K562 (cell line): ENCODE data around the gene CEACAM20. TPM values are rescaled to one million over a fixed set of nuclear protein-coding genes. Genes with fewer than 3 reads are reported as not detected.

ENCODE experiments used
- ATAC-seq: fragments of 200-7000 bp; cut with Tn5 transposase; 3 replicates; pipeline ENCODE4 v1.9.1; 2020; ENCODE audit warnings: moderate library complexity
- BruUV-seq: library from RNA; stranded (reverse); fragments of 400-500 nt; replicated peaks from 2 replicates; lab custom pipeline; 2021; lab: Mats Ljungman, UMichigan
- CTCF ChIA-PET: fragments of 300-600 bp; formaldehyde crosslinking; extraction: SDS; loops from one replicate; lab custom pipeline; 2021; ENCODE audit warnings: low intra/inter-chr PET ratio; lab: Yijun Ruan, JAX
- POLR2A ChIA-PET: fragments of 300-600, 350-650 bp; sonication (Branson Sonifier 250); formaldehyde crosslinking; extraction: SDS; loops from one replicate; lab custom pipeline; 2021; ENCODE audit warnings: antibody characterized with exemption, inconsistent platforms; lab: Yijun Ruan, JAX
- DNase-seq, 4 experiments: peaks; one replicate each; pipeline versions ENCODE4 v3.0.0 to v3.0.0-alpha.2; 2011 to 2018; ENCODE audit warnings: low spot score in 3 of 4, mixed read lengths in 3 of 4; ENCODE audit errors: extremely low read depth in 1 of 4
- FAIRE-seq: peaks from 2 replicates; lab custom pipeline; 2011; peaks lifted over from hg19 to GRCh38; lab: Jason Lieb, UNC
- H2AFZ ChIP-seq: 2 replicates; pipeline ENCODE4 v1.6.0; 2011; ENCODE audit warnings: low read depth, low read length, control low read depth, inconsistent platforms
- H3K27ac ChIP-seq: fragments of 200-600 bp; 3 replicates; pipeline ENCODE4 v1.8.0; 2011; ENCODE audit warnings: low read depth, mild to moderate bottlenecking, control low read depth, inconsistent platforms, low read length, moderate library complexity, mixed read lengths; ENCODE audit errors: extremely low read depth
- H3K27me3 ChIP-seq, 2 experiments: fragments of 300-600 bp in 1 of 2; 2 replicates in 1 of 2; 3 replicates in 1 of 2; pipeline versions ENCODE4 v1.6.0 to v1.8.0; 2011; ENCODE audit warnings: inconsistent platforms in 2 of 2, low read length in 2 of 2, mild to moderate bottlenecking in 1 of 2, mixed read lengths in 1 of 2, moderate library complexity in 1 of 2; ENCODE audit not compliant: control insufficient read depth in 2 of 2, insufficient read depth in 2 of 2
- H3K36me3 ChIP-seq: fragments of 300-600 bp; 3 replicates; pipeline ENCODE4 v1.8.0; 2011; ENCODE audit warnings: mild to moderate bottlenecking, low read length, inconsistent platforms; ENCODE audit not compliant: control insufficient read depth, insufficient read depth
- H3K4me1 ChIP-seq, 2 experiments: fragments of 200-600 bp in 1 of 2; replicated peaks in 1 of 2; 2 replicates in 1 of 2; 3 replicates in 1 of 2; pipeline versions ENCODE4 v1.5.1 to v1.8.0; 2011; ENCODE audit warnings: inconsistent platforms in 2 of 2, low read length in 2 of 2, mild to moderate bottlenecking in 1 of 2, mixed read lengths in 1 of 2, moderate library complexity in 1 of 2; ENCODE audit not compliant: control insufficient read depth in 2 of 2, insufficient read depth in 2 of 2
- H3K4me2 ChIP-seq: 2 replicates; pipeline ENCODE4 v1.6.1; 2011; ENCODE audit warnings: low read length, control low read depth, inconsistent platforms, mixed read lengths; ENCODE audit not compliant: insufficient read depth
- H3K4me3 ChIP-seq: fragments of 200-600 bp; sonication (generic), shearing (Covaris generic); 2 replicates; pipeline ENCODE4 v1.5.1; 2016; ENCODE audit warnings: control low read depth, inconsistent platforms
- H3K79me2 ChIP-seq: fragments of 200-600 bp; 3 replicates; pipeline ENCODE4 v1.8.0; 2011; ENCODE audit warnings: low read length, inconsistent platforms; ENCODE audit not compliant: control insufficient read depth, insufficient read depth
- H3K9ac ChIP-seq, 2 experiments: 2 replicates each; pipeline versions ENCODE4 v1.6.0 to v1.6.1; 2011; ENCODE audit warnings: low read depth in 2 of 2, low read length in 2 of 2, control low read depth in 1 of 2, inconsistent platforms in 1 of 2, mild to moderate bottlenecking in 1 of 2, mixed read lengths in 1 of 2; ENCODE audit not compliant: insufficient read depth in 1 of 2
- H3K9me1 ChIP-seq: one replicate; pipeline ENCODE4 v1.6.0; 2011; ENCODE audit warnings: inconsistent platforms, mild to moderate bottlenecking, low read length, moderate library complexity; ENCODE audit not compliant: control insufficient read depth, insufficient read depth
- H3K9me3 ChIP-seq: replicated peaks from 2 replicates; pipeline ENCODE4 v1.5.1; 2011; ENCODE audit warnings: low read depth, low read length, inconsistent platforms; ENCODE audit not compliant: control insufficient read depth, insufficient read depth
- H4K20me1 ChIP-seq: replicated peaks from 2 replicates; pipeline ENCODE4 v1.6.1; 2011; ENCODE audit warnings: low read length, inconsistent platforms, mixed read lengths; ENCODE audit not compliant: control insufficient read depth, insufficient read depth
- AFF1 ChIP-seq, 2 experiments: fragments of 450-650 bp; IDR thresholded peaks; 2 replicates each; pipeline ENCODE4 v1.6.1; 2018; ENCODE audit warnings: mild to moderate bottlenecking in 2 of 2, low read depth in 1 of 2; ENCODE audit not compliant: partially characterized antibody in 2 of 2
- CAMTA2 ChIP-seq: fragments of 250-450 bp; sonication (Bioruptor Pico); conservative IDR thresholded peaks from 2 replicates; pipeline ENCODE4 v1.5.1; 2022
- CBX2 ChIP-seq: fragments of 200-600 bp; sonication (generic); IDR thresholded peaks from one replicate; pipeline ENCODE4 v1.6.1; 2012; ENCODE audit warnings: mild to moderate bottlenecking, low read length, inconsistent platforms; ENCODE audit not compliant: insufficient read depth, poor library complexity, severe bottlenecking
- E2F1 ChIP-seq: sonication (generic); formaldehyde crosslinking; IDR thresholded peaks from 2 replicates; pipeline ENCODE4 v1.8.1; 2023; ENCODE audit warnings: mild to moderate bottlenecking, missing genetic modification reagents, moderate library complexity
- ELF2 ChIP-seq: fragments of 250-450 bp; sonication (Bioruptor Pico); IDR thresholded peaks from 2 replicates; pipeline ENCODE4 v1.5.0; 2021; ENCODE audit warnings: mild to moderate bottlenecking
- EP300 ChIP-seq: IDR thresholded peaks from 2 replicates; pipeline ENCODE4 v1.6.1; 2012; ENCODE audit warnings: low read length, improper control_type of control experiment
- KLF16 ChIP-seq: IDR thresholded peaks from 2 replicates; pipeline ENCODE4 v1.6.1; 2016; ENCODE audit warnings: antibody characterized with exemption
- MAFF ChIP-seq: IDR thresholded peaks from 2 replicates; pipeline ENCODE4 v1.6.1; 2012; ENCODE audit warnings: low read length, improper control_type of control experiment
- NFIX ChIP-seq: fragments of 250-450 bp; sonication (Bioruptor Pico); IDR thresholded peaks from 2 replicates; pipeline ENCODE4 v1.4.0; 2020; ENCODE audit warnings: low read depth, mild to moderate bottlenecking, moderate library complexity
- NRF1 ChIP-seq, 2 experiments: fragments of 450-650 bp; IDR thresholded peaks in 1 of 2; conservative IDR thresholded peaks in 1 of 2; 2 replicates each; pipeline ENCODE4 v1.6.1; 2014; ENCODE audit warnings: mild to moderate bottlenecking in 2 of 2
- SMC3 ChIP-seq: conservative IDR thresholded peaks from 2 replicates; pipeline ENCODE4 v1.6.1; 2011; ENCODE audit warnings: low read depth, low read length, improper control_type of control experiment; ENCODE audit not compliant: insufficient read depth
- ZNF347 ChIP-seq: fragments of 450-650 bp; formaldehyde crosslinking; IDR thresholded peaks from 2 replicates; pipeline ENCODE4 v1.4.0; 2020; ENCODE audit warnings: low read depth, mild to moderate bottlenecking, moderate library complexity
- WGBS: fragments of 100-300 bp; shearing (Covaris generic); methylation state at CpG from one replicate; pipeline ENCODE4 v1.1.6; 2016; ENCODE audit warnings: low coverage, mixed read lengths; ENCODE audit not compliant: insufficient coverage; ENCODE audit errors: missing lambda C conversion rate; 5-methylcytosine and 5-hydroxymethylcytosine counted together
- in situ Hi-C: fragments of 300-500 bp; cut with MboI; formaldehyde crosslinking; loops from 4 replicates; pipeline ENCODE4 v1.15.0; 2018; ENCODE audit warnings: inconsistent platforms, mixed read lengths
- intact Hi-C: fragments of 100-400 bp; cut with micrococcal nuclease; formaldehyde crosslinking; loops from 2 replicates; pipeline ENCODE4 v1.14.2; 2022
- polyA plus RNA-seq, 8 experiments: library from polyadenylated mRNA; depleted of rRNA in 4 of 8; stranded (reverse) in 5 of 8; unstranded in 3 of 8; fragments of >200 nt; fragmentation: Nextera tagmentation in 2 of 8; fragmentation: Illumina TruSeq in 1 of 8; extraction: Ambion mirVana in 2 of 8; extraction: Trizol in 1 of 8; gene quantifications; 2 replicates each; pipeline versions ENCODE4 v1.2.1 to v1.2.3, GENCODE V29; 2011 to 2014; ENCODE audit warnings: inconsistent platforms in 1 of 8, missing spikeins in 1 of 8
- total RNA-seq, 7 experiments: library from RNA; depleted of rRNA in 6 of 7; stranded (reverse); fragments of >200 nt in 6 of 7; fragmentation: Illumina TruSeq in 2 of 7; extraction: Trizol in 2 of 7; gene quantifications; 2 replicates each; pipeline versions ENCODE4 v1.2.1 to v1.2.3, GENCODE V29; 2011 to 2021; ENCODE audit warnings: low replicate concordance in 1 of 7
- TF ChIP-seq, protein P1 (sequence below): fragments of 450-650 bp; IDR thresholded peaks from 2 replicates; pipeline ENCODE4 v1.6.1; 2016
- TF ChIP-seq, protein P2 (sequence below): fragments of 450-650 bp; IDR thresholded peaks from 2 replicates; pipeline ENCODE4 v1.6.1; 2017; ENCODE audit warnings: mild to moderate bottlenecking, moderate library complexity

Gene CEACAM20
- total and polyA plus RNA-seq, 9 of the 15 experiments (the other 6 are each of a cell fraction or from before 2014, with no cell fraction given), result not detected

GRCh38 chr19:44570984-44571684 is 41.7 kb upstream of the CEACAM20 start:
- Histone ChIP-seq H3K4me2 (no peak overlapping the region), H3K9ac (no peak overlapping the region; a peak in 1 of 4 replicates), H3K4me3 (no peak overlapping the region), H3K9me3 (no peaks in the 10 kb centered on the region), H3K27ac (no peak overlapping the region), H4K20me1 (no peaks in the 10 kb centered on the region), H2AFZ (peak overlapping the region; percentile 44), H3K9me1 (no peaks in the 10 kb centered on the region), H3K4me1 (peaks cover 12 to 33% of the 10 kb centered on the region in 2 experiments), H3K36me3 (no peaks in the 10 kb centered on the region), H3K27me3 (no peaks in the 10 kb centered on the region), H3K79me2 (no peaks in the 10 kb centered on the region)
- ATAC-seq, result peak; percentile 94
- ChIA-PET POLR2A (interaction anchor here (0.5 to 0.9 kb wide), 8 partner anchors 9 to 607 kb away, joined by 3 to 4 read pairs (median 3); partner anchors contain the start of gene BLOC1S3), CTCF (interaction anchor here (0.7 to 2.6 kb wide), 2 partner anchors 84 to 87 kb away, joined by 7 to 14 read pairs; no protein-coding TSS in a partner anchor)
- WGBS, result 26% methylated on average over 13 of the region's 13 CpGs
- intact Hi-C loops (loop anchor here (2.0 to 10.0 kb wide), 3 partner anchors 114 to 276 kb away; partner anchors contain the start of gene NECTIN2), in situ Hi-C loops (loop anchor here (5.0 kb wide), 3 partner anchors 86 to 206 kb away; partner anchors contain the start of gene CBLC)
- peak; percentile 89 for FAIRE-seq
- DNase-seq, result peak; percentile 67 to 86 (median 68)
- BruUV-seq, result no TSS peak
- no peak for TF ChIP-seq CAMTA2 (CRISPR knock-in tag)
- TF ChIP-seq ELF2, result no peak
- no peak for TF ChIP-seq E2F1 (CRISPR knock-in tag)
- no peak for TF ChIP-seq ZNF347 (CRISPR knock-in tag)
- TF ChIP-seq EP300, result no peak
- no peak for TF ChIP-seq NRF1 (conservative IDR thresholded peaks at IDR 0.05 in 1 of 2, IDR thresholded peaks at IDR 0.05 in 1 of 2)
- TF ChIP-seq SMC3, result 0 out of 2 replicates have a peak, but pooled peaks have one; percentile 45
- no peak for TF ChIP-seq NFIX (CRISPR knock-in tag)
- no peak for TF ChIP-seq MAFF
- TF ChIP-seq AFF1 (IDR thresholded peaks at IDR 0.05; ENCODE audit: low read depth in 1 of 2, partially characterized antibody in 2 of 2), result peak in 1 of 2 experiments; percentile 77
- TF ChIP-seq, protein P1, sequence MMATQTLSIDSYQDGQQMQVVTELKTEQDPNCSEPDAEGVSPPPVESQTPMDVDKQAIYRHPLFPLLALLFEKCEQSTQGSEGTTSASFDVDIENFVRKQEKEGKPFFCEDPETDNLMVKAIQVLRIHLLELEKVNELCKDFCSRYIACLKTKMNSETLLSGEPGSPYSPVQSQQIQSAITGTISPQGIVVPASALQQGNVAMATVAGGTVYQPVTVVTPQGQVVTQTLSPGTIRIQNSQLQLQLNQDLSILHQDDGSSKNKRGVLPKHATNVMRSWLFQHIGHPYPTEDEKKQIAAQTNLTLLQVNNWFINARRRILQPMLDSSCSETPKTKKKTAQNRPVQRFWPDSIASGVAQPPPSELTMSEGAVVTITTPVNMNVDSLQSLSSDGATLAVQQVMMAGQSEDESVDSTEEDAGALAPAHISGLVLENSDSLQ, result peak; percentile 53
- TF ChIP-seq CBX2, result no peak
- no peak for TF ChIP-seq KLF16
- TF ChIP-seq, protein P2, sequence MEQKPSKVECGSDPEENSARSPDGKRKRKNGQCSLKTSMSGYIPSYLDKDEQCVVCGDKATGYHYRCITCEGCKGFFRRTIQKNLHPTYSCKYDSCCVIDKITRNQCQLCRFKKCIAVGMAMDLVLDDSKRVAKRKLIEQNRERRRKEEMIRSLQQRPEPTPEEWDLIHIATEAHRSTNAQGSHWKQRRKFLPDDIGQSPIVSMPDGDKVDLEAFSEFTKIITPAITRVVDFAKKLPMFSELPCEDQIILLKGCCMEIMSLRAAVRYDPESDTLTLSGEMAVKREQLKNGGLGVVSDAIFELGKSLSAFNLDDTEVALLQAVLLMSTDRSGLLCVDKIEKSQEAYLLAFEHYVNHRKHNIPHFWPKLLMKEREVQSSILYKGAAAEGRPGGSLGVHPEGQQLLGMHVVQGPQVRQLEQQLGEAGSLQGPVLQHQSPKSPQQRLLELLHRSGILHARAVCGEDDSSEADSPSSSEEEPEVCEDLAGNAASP, result no peak
